Tibial nerve (tissue), 4 donors: ENCODE results near the gene HIPK2. TPM values are rescaled to one million over a fixed set of nuclear protein-coding genes. Genes with fewer than 3 reads are reported as not detected.

Experiments
- DNase-seq, 2 donors: peaks; one replicate each; pipeline ENCODE4 v3.0.0-alpha.2; 2019; ENCODE audit warnings: low spot score in 2 of 2
- H3K27ac ChIP-seq, 4 donors: fragments of 200-600 bp; sonication (generic) in 3 of 4; one replicate each; pipeline ENCODE4 v1.5.1; 2017 to 2019; ENCODE audit warnings: mild to moderate bottlenecking in 1 of 4
- H3K27me3 ChIP-seq, 2 donors: fragments of 200-600 bp; sonication (generic) in 1 of 2; one replicate each; pipeline versions ENCODE4 v1.5.1 to v1.6.0; 2017 to 2019
- H3K36me3 ChIP-seq, 3 donors: fragments of 200-600 bp; sonication (generic); one replicate each; pipeline ENCODE4 v1.5.1; 2018 to 2019
- H3K4me1 ChIP-seq, 4 donors: fragments of 200-600 bp; sonication (generic) in 3 of 4; one replicate each; pipeline ENCODE4 v1.5.1; 2017 to 2019
- H3K4me3 ChIP-seq, 4 donors: fragments of 200-600 bp; sonication (generic) in 3 of 4; one replicate each; pipeline ENCODE4 v1.5.1; 2017 to 2019; ENCODE audit warnings: mild to moderate bottlenecking in 1 of 4, moderate library complexity in 1 of 4
- H3K9me3 ChIP-seq, 4 donors: fragments of 200-600 bp; sonication (generic) in 3 of 4; one replicate each; pipeline ENCODE4 v1.5.1; 2017 to 2019
- CTCF ChIP-seq, 5 experiments: fragments of 200-600 bp in 3 of 5; fragments of 450-650 bp in 2 of 5; sonication (generic) in 3 of 5; IDR thresholded peaks; one replicate each; pipeline ENCODE4 v1.5.1; 2016 to 2019; ENCODE audit warnings: antibody characterized with exemption in 5 of 5, mild to moderate bottlenecking in 3 of 5, moderate library complexity in 2 of 5
- EP300 ChIP-seq, 2 donors: sonication (generic); formaldehyde crosslinking; IDR thresholded peaks; one replicate each; pipeline ENCODE4 v1.6.1; 2017; ENCODE audit warnings: antibody characterized with exemption in 2 of 2, mild to moderate bottlenecking in 1 of 2
- POLR2A ChIP-seq, 2 donors: fragments of 450-650 bp; IDR thresholded peaks; one replicate each; pipeline ENCODE4 v1.6.1; 2017; ENCODE audit warnings: antibody characterized with exemption in 2 of 2, mild to moderate bottlenecking in 2 of 2, moderate library complexity in 2 of 2
- WGBS, 2 donors: methylation state at CpG; one replicate each; pipeline ENCODE4 v1.1.5; 2018; 5-methylcytosine and 5-hydroxymethylcytosine counted together
- total RNA-seq, 4 donors: library from RNA; depleted of rRNA; stranded (reverse); fragments of >200 nt; gene quantifications; one replicate each; pipeline ENCODE4 v1.1.0, GENCODE V29; 2016

The HIPK2 gene
- total RNA-seq, 4 donors from 2014 or later = 24.9 to 41.1 (median 29.7) TPM

DNA sequence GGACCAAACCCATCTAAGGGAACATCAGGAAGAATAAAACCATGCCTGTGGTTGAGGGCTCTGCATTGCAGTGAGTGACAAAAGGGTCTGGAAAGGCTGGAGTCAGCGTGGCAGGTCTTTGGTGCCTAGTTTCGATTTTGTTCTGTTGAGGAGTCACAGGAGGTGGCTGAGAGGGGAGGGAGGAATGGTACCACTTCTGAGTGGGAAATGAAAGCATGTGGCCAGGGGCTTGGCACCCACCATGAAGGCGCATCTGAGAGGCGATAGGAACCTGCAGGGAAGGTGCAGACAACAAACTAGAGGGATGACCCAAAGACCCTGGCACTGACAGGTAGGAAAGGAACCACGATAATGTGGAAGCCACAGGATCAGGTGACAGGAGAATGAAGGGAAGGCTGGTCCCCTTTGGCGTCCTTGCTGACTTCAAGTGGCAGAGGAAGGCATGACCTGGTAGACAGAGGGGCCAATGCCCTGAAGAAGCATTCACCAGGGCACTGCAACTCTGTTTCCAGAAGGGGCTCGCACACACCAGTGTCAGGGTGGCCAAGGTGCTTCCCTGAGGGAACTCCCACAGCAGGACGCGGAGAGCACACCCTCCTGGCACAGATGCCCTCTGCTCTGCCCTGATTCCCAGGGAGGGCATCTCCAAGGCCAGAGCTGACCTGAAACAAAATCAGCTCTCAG lies 41.7 kb downstream of the HIPK2 start:
- Histone ChIP-seq H3K27me3 (no peaks in the 10 kb centered on the region), H3K27ac (peak overlapping the region; percentile 23 to 86 (median 76)), H3K4me3 (no peak overlapping the region), H3K9me3 (no peaks in the 10 kb centered on the region), H3K36me3 (no peaks in the 10 kb centered on the region), H3K4me1 (peaks cover 0 to 90% (median 55%) of the 10 kb centered on the region in 4 donors)
- TF ChIP-seq EP300 (IDR thresholded peaks at IDR 0.05) (no peak), POLR2A (IDR thresholded peaks at IDR 0.05) (no peak), CTCF (IDR thresholded peaks at IDR 0.05) (no peak)
- 89 to 93% methylated on average over 9 of the region's 9 CpGs for WGBS, 2 donors
- no peak for DNase-seq

GRCh38 chr7:139735466-139735865 lies 42.3 kb downstream of the HIPK2 start:
- no peak for DNase-seq
- no peak for TF ChIP-seq CTCF (IDR thresholded peaks at IDR 0.05)
- TF ChIP-seq EP300 (IDR thresholded peaks at IDR 0.05) = no peak
- TF ChIP-seq POLR2A (IDR thresholded peaks at IDR 0.05) = no peak
- Histone ChIP-seq H3K4me1 (peaks cover 0 to 90% (median 61%) of the 10 kb centered on the region in 4 donors), H3K9me3 (no peaks in the 10 kb centered on the region), H3K4me3 (no peak overlapping the region), H3K27me3 (no peaks in the 10 kb centered on the region), H3K27ac (peak overlapping the region; percentile 57 to 86 (median 76)), H3K36me3 (no peaks in the 10 kb centered on the region)
- 92 to 95% methylated on average over 7 of the region's 7 CpGs for WGBS, 2 donors

- Histone ChIP-seq H3K27ac (peak overlapping the region; percentile 67 to 86 (median 76)), H3K27me3 (no peaks in the 10 kb centered on the region), H3K4me1 (peaks cover 0 to 91% (median 65%) of the 10 kb centered on the region in 4 donors), H3K9me3 (no peaks in the 10 kb centered on the region), H3K4me3 (no peak overlapping the region), H3K36me3 (peaks cover 0 to under 1% (median 0%) of the 10 kb centered on the region in 3 donors)
- peak; percentile 97 to 99 for TF ChIP-seq EP300 (IDR thresholded peaks at IDR 0.05)
- TF ChIP-seq CTCF (IDR thresholded peaks at IDR 0.05) = no peak
- TF ChIP-seq POLR2A (IDR thresholded peaks at IDR 0.05) = no peak
- 39 to 44% methylated on average over 2 of the region's 2 CpGs for WGBS, 2 donors
- peak in 1 of 2 donors; percentile 73 for DNase-seq
Measured at GRCh38 chr7:139734395-139734794, 43.4 kb downstream of the HIPK2 start.

GRCh38 chr7:139733751-139734150 lies 44.0 kb downstream of the HIPK2 start:
- Histone ChIP-seq H3K27ac (peak overlapping the region; percentile 66 to 86 (median 74)), H3K27me3 (no peaks in the 10 kb centered on the region), H3K4me1 (peaks cover 0 to 85% (median 64%) of the 10 kb centered on the region in 4 donors), H3K36me3 (peaks cover 0 to 7% (median 0%) of the 10 kb centered on the region in 3 donors), H3K9me3 (no peaks in the 10 kb centered on the region), H3K4me3 (no peak overlapping the region)
- no peak for DNase-seq
- 82 to 85% methylated on average over 7 of the region's 7 CpGs for WGBS, 2 donors
- TF ChIP-seq CTCF (IDR thresholded peaks at IDR 0.05) = no peak
- no peak for TF ChIP-seq POLR2A (IDR thresholded peaks at IDR 0.05)
- no peak for TF ChIP-seq EP300 (IDR thresholded peaks at IDR 0.05)

- Histone ChIP-seq H3K27ac (peak overlapping the region; percentile 66 to 86 (median 74)), H3K4me1 (peaks cover 0 to 74% (median 59%) of the 10 kb centered on the region in 4 donors), H3K27me3 (no peaks in the 10 kb centered on the region), H3K4me3 (no peak overlapping the region), H3K36me3 (peaks cover 0 to 7% (median 0%) of the 10 kb centered on the region in 3 donors), H3K9me3 (no peaks in the 10 kb centered on the region)
- WGBS, 2 donors = 89 to 91% methylated on average over 2 of the region's 2 CpGs
- TF ChIP-seq POLR2A (IDR thresholded peaks at IDR 0.05) = no peak
- no peak for TF ChIP-seq CTCF (IDR thresholded peaks at IDR 0.05)
- TF ChIP-seq EP300 (IDR thresholded peaks at IDR 0.05) = no peak
- no peak for DNase-seq
Measured at GRCh38 chr7:139732471-139733167, 45.2 kb downstream of the HIPK2 start.
